Bone marrow (tissue), 2 donors: ENCODE results near the gene SORBS2.
"Not testable (repeated sequence)": the region's sequence is repeated elsewhere in the genome, so short reads cannot be mapped to it uniquely, and the experiment has no call there.

Experiments
- DNase-seq, 2 donors: peaks; one replicate each; lab custom pipeline; 2025; lab: John Stamatoyannopoulos, UW

Gene SORBS2

GRCh38 chr4:185559251-185559914 lies 252.6 kb downstream of the SORBS2 start:
- not testable (repeated sequence) for DNase-seq

GRCh38 chr4:185554365-185555126 lies 257.4 kb downstream of the SORBS2 start:
- no peak for DNase-seq

- DNase-seq: no peak
Observed at GRCh38 chr4:185552254-185552653, 259.7 kb downstream of the SORBS2 start.

- no peak for DNase-seq
Observed at GRCh38 chr4:185550933-185551332, 261.1 kb downstream of the SORBS2 start.

- no peak for DNase-seq
Observed at GRCh38 chr4:185549095-185549639, 262.8 kb downstream of the SORBS2 start.

GRCh38 chr4:185548587-185548986 lies 263.4 kb downstream of the SORBS2 start:
- DNase-seq: no peak

- no peak for DNase-seq
Observed at GRCh38 chr4:185546335-185546734, 265.7 kb downstream of the SORBS2 start.

- DNase-seq: no peak
Observed at GRCh38 chr4:185542626-185543315, 269.2 kb downstream of the SORBS2 start.

- no peak for DNase-seq
Observed at GRCh38 chr4:185541251-185541727, 270.7 kb downstream of the SORBS2 start.

- DNase-seq: no peak
Observed at GRCh38 chr4:185540487-185541120, 271.4 kb downstream of the SORBS2 start.

GRCh38 chr4:185540040-185540439 lies 272.0 kb downstream of the SORBS2 start:
- no peak for DNase-seq

- DNase-seq: no peak
Observed at GRCh38 chr4:185538806-185539205, 273.2 kb downstream of the SORBS2 start.

- no peak for DNase-seq
Observed at GRCh38 chr4:185536411-185536709, 275.6 kb downstream of the SORBS2 start.

- no peak for DNase-seq
Observed at GRCh38 chr4:185535612-185536410, 276.2 kb downstream of the SORBS2 start.
